ENCODE data around the gene NPAS4. TPM values are rescaled to one million over a fixed set of nuclear protein-coding genes. Genes with fewer than 3 reads are reported as not detected.
A peak's percentile ranks its signal among the peaks of the same experiment; 100 is the strongest.

The NPAS4 gene
- total and polyA plus RNA-seq, 9 of the 15 experiments (the other 6 are each of a cell fraction or from before 2014, with no cell fraction given): not detected

DNA sequence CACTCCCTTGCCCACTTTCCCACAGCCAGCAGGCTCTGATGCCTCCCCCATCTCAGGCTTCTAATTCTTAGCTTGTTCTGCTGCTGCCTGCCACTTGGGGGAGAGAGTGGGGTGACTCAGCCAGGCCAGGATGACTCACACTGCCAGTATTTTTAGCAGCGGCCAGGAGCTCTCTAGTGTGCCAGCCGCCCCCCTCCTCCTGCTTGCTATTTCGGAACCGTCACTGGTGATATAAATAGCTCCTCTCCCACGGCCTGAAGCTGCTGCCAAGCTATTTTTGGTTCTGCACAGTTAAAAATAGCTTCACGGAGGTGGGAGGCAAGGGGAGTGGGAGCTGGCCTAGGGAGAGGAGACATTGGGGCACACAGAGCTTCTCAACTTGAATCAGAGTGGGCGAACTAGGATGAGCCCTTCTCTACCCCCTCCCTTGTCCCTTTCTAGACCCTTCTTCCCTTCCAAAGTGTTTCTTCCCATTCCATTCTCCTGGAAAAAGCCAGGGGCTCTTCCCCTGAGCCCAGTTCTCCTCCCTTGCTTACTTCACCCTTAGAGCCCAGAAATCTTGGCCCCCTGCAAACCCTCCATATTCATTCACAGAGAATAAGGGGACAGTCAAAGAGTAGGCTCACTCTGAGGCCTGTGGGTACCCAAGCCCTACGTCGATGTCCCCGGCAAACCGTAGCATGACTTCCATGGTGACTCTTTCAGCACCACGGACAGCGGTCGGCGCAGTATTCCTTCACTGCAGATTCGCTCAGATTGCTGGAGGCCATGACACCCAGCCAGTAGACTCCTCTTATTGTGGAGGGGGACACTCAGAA is 2.5 kb upstream of the NPAS4 start (continued):
- TF ChIP-seq FOXM1 (IDR thresholded peaks at IDR 0.05; ENCODE audit: low read depth): no peak
- no peak for TF ChIP-seq FOXM1 (CRISPR knock-in tag; IDR thresholded peaks at IDR 0.05; ENCODE audit: low read depth)
- no peak for TF ChIP-seq ZNF609 (CRISPR knock-in tag; IDR thresholded peaks at IDR 0.05; ENCODE audit: borderline replicate concordance)
- no peak for TF ChIP-seq SOX6 (IDR thresholded peaks at IDR 0.05)
- peak in 1 of 2 experiments; percentile 86; a peak in 1 of 4 replicates for TF ChIP-seq TEAD1 (CRISPR knock-in tag; IDR thresholded peaks at IDR 0.05)
- TF ChIP-seq POLR2H (tag; IDR thresholded peaks at IDR 0.05; ENCODE audit: low read depth): no peak
- peak; percentile 81 for TF ChIP-seq NFE2 (IDR thresholded peaks at IDR 0.05; ENCODE audit: low read depth)
- TF ChIP-seq MIER1 (IDR thresholded peaks at IDR 0.05; ENCODE audit: low read depth): peak; percentile 98
- TF ChIP-seq BRD4 (IDR thresholded peaks at IDR 0.05): no peak
- TF ChIP-seq GABPB1 (CRISPR knock-in tag; IDR thresholded peaks at IDR 0.05): peak; percentile 56; the same call in 1 of the 2 replicates
